Measurements from ENCODE around the gene FAM219A.

FAM219A gene

DNA sequence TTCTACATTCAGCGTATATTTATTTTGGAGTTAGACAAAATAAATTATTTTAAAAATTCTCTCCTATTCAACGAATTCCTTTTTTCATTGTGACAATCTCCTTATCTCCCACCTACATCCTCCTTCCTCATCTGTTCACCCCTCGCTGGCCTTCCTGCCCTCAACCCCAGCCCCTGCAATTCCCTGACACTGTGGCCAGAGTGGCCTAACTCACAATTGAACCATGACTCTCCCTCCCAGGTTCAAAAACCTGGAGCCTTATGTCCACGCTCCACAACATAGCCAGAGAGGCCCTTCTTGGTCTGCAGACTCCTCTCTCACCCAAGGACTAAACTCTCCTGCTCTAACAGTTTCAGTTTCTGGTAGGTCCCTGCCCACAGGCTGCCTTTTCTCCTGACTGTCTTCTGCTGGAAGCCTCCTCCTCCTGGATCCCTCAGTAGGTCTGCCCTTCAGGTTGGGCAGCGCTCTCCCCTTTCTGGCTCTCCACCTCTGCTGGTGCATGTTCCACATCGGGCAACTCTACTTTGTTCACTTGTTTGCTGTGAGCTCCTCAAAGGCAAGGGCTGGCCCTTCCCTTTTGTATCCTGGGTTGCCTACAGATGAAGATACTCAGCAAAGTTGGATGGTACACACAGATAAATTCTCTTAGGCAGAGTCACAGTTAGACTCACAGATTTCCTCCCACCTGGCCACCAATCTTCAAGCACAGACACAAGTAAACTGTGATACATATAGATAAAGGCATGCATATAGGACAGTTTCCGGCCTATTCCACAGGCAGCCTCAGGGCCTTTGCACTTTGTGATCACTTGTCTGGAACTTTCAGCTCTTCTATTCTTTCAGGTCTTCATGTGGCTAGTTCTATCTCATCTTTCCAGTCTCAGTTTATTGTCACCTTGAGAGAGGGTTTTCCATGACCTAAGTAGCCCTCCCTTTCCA, 61.8 kb downstream of the FAM219A start:
- TF ChIP-seq, protein P1, sequence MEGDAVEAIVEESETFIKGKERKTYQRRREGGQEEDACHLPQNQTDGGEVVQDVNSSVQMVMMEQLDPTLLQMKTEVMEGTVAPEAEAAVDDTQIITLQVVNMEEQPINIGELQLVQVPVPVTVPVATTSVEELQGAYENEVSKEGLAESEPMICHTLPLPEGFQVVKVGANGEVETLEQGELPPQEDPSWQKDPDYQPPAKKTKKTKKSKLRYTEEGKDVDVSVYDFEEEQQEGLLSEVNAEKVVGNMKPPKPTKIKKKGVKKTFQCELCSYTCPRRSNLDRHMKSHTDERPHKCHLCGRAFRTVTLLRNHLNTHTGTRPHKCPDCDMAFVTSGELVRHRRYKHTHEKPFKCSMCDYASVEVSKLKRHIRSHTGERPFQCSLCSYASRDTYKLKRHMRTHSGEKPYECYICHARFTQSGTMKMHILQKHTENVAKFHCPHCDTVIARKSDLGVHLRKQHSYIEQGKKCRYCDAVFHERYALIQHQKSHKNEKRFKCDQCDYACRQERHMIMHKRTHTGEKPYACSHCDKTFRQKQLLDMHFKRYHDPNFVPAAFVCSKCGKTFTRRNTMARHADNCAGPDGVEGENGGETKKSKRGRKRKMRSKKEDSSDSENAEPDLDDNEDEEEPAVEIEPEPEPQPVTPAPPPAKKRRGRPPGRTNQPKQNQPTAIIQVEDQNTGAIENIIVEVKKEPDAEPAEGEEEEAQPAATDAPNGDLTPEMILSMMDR (IDR thresholded peaks at IDR 0.05; ENCODE audit: insufficient read depth, low read length, poor library complexity, severe bottlenecking), result no peak
- TF ChIP-seq EZH2phosphoT487 (conservative IDR thresholded peaks at IDR 0.05; ENCODE audit: low read length), result no peak
- H3K9ac ChIP-seq (ENCODE audit: low read length), result no peak overlapping the region
- no peaks in the 10 kb centered on the region for H3F3A ChIP-seq (ENCODE audit: insufficient read depth)
- no peaks in the 10 kb centered on the region for H4K20me1 ChIP-seq (ENCODE audit: low read depth, low read length)
- H3K27me3 ChIP-seq (ENCODE audit: low read length), result peaks cover 2% of the 10 kb centered on the region; the same call in 1 of the 2 replicates
- no peaks in the 10 kb centered on the region for H3K79me2 ChIP-seq (ENCODE audit: insufficient read depth, low read length)
- no peaks in the 10 kb centered on the region for H3K9me2 ChIP-seq (replicated peaks; ENCODE audit: insufficient read depth, low read length)
- H3K4me2 ChIP-seq (ENCODE audit: low read depth, low read length, poor library complexity, severe bottlenecking), result no peak overlapping the region
- no peak overlapping the region for H3K4me3 ChIP-seq (ENCODE audit: insufficient read depth, low read length, poor library complexity, severe bottlenecking)
- no peak overlapping the region for H3K27ac ChIP-seq (ENCODE audit: low read depth, low read length)
- H3K36me3 ChIP-seq (ENCODE audit: low read length), result no peaks in the 10 kb centered on the region
- no peak overlapping the region for H2AFZ ChIP-seq (ENCODE audit: low read depth, low read length, severe bottlenecking)
- H3K9me3 ChIP-seq (ENCODE audit: insufficient read depth, low read length), result no peaks in the 10 kb centered on the region

DNA sequence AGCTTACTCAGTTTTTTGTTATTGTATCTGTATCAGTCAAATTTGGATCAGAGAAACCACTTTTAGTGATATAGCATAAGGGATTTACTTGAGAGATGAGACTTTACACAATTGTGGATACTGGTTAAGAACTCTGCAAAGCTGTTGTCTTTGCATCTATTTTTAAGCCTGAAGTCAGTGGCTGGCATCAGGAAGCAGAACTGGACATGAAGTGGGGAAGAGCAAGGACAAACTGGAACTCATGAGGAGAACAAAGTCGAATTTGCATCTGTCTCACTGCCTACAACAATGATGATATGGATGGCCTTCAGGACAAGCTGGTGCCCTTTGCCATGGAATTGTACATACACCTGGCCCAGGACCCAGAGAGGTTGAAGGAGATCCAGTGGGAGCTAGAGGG, 65.9 kb downstream of the FAM219A start:
- no peak overlapping the region for H2AFZ ChIP-seq (ENCODE audit: low read depth, low read length, severe bottlenecking)
- no peaks in the 10 kb centered on the region for H3K79me2 ChIP-seq (ENCODE audit: insufficient read depth, low read length)
- H3K9me3 ChIP-seq (ENCODE audit: insufficient read depth, low read length), result no peaks in the 10 kb centered on the region
- H4K20me1 ChIP-seq (ENCODE audit: low read depth, low read length), result no peaks in the 10 kb centered on the region
- peaks cover 4% of the 10 kb centered on the region; the same call in 1 of the 2 replicates for H3K27me3 ChIP-seq (ENCODE audit: low read length)
- H3K9ac ChIP-seq (ENCODE audit: low read length), result no peak overlapping the region
- H3K4me3 ChIP-seq (ENCODE audit: insufficient read depth, low read length, poor library complexity, severe bottlenecking), result no peak overlapping the region
- H3F3A ChIP-seq (ENCODE audit: insufficient read depth), result no peaks in the 10 kb centered on the region
- H3K36me3 ChIP-seq (ENCODE audit: low read length), result no peaks in the 10 kb centered on the region
- no peaks in the 10 kb centered on the region for H3K9me2 ChIP-seq (replicated peaks; ENCODE audit: insufficient read depth, low read length)
- no peak overlapping the region for H3K4me2 ChIP-seq (ENCODE audit: low read depth, low read length, poor library complexity, severe bottlenecking)
- no peak overlapping the region for H3K27ac ChIP-seq (ENCODE audit: low read depth, low read length)
- TF ChIP-seq, protein P1 (IDR thresholded peaks at IDR 0.05; ENCODE audit: insufficient read depth, low read length, poor library complexity, severe bottlenecking), result no peak
- TF ChIP-seq EZH2phosphoT487 (conservative IDR thresholded peaks at IDR 0.05; ENCODE audit: low read length), result no peak

DNA sequence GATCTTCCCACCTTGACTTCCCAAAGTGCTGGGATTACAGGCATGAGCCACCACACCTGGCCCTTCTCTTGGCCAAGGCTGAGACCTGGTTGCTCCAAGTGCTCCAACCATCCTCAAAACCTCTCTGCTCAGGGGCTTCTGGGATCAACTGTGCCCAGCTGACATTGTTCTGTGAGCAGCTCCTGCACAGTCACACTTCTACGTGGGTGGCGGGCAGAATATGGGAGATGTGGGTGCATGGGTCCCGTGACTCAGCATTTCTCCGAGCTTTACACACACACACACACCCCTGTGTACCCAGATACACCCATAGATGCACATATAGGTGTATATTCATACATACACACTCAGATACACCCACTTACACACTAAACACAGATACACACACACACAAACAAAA, 71.1 kb downstream of the FAM219A start:
- H3K27ac ChIP-seq (ENCODE audit: low read depth, low read length), result no peak overlapping the region
- TF ChIP-seq, protein P1 (IDR thresholded peaks at IDR 0.05; ENCODE audit: insufficient read depth, low read length, poor library complexity, severe bottlenecking), result no peak
- TF ChIP-seq EZH2phosphoT487 (conservative IDR thresholded peaks at IDR 0.05; ENCODE audit: low read length), result no peak
- H3K9ac ChIP-seq (ENCODE audit: low read length), result no peak overlapping the region
- H3K4me2 ChIP-seq (ENCODE audit: low read depth, low read length, poor library complexity, severe bottlenecking), result no peak overlapping the region
- H3K79me2 ChIP-seq (ENCODE audit: insufficient read depth, low read length), result no peaks in the 10 kb centered on the region
- peaks cover 4% of the 10 kb centered on the region; the same call in 1 of the 2 replicates for H3K27me3 ChIP-seq (ENCODE audit: low read length)
- H4K20me1 ChIP-seq (ENCODE audit: low read depth, low read length), result no peaks in the 10 kb centered on the region
- H3F3A ChIP-seq (ENCODE audit: insufficient read depth), result no peaks in the 10 kb centered on the region
- H3K9me2 ChIP-seq (replicated peaks; ENCODE audit: insufficient read depth, low read length), result no peaks in the 10 kb centered on the region
- H3K9me3 ChIP-seq (ENCODE audit: insufficient read depth, low read length), result no peaks in the 10 kb centered on the region
- no peak overlapping the region for H3K4me3 ChIP-seq (ENCODE audit: insufficient read depth, low read length, poor library complexity, severe bottlenecking)
- no peaks in the 10 kb centered on the region for H3K36me3 ChIP-seq (ENCODE audit: low read length)
- no peak overlapping the region for H2AFZ ChIP-seq (ENCODE audit: low read depth, low read length, severe bottlenecking)

Measured in SU-DHL-6 (cell line).